ENCODE results near the gene STAT6.

DNA sequence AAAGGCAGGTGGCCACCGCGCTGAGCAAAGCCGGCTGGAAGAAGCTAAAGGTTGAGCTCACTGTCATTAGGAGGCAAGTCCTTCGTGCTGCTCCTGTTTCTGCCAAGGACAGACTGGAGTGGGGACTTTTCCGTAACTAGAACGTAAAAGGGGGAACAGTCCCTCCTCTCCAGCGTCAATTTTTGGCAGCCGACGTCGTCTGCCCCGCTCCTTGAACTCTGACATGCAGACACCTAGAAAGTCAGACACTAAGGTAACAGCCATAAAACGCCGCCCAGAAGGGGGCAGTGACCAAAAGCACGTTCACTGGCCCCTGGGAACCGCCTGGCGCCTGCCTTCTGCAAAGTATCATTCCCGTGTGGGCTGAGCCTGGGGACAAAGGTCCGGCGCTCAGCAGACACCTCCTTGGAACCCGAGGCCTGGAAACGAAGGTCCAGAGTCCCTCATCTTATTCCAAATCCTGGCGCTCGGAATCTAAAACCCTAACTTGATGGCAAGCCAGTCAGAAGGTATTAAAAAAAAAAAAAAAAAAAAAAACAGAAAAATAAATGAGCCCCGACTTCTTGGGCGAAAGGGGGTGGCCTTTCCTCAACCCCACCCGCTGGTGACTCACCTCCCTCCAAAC is 16.1 kb upstream of the STAT6 start:
- TF ChIP-seq POLR2A (IDR thresholded peaks at IDR 0.05; ENCODE audit: low read length) (no peak; the same call in 1 of the 2 replicates), CEBPB (IDR thresholded peaks at IDR 0.05) (no peak), HDAC2 (IDR thresholded peaks at IDR 0.05) (no peak), MAZ (IDR thresholded peaks at IDR 0.05; ENCODE audit: borderline replicate concordance, low read depth, low read length) (no peak), RAD21 (conservative IDR thresholded peaks at IDR 0.05 in 1 of 2, IDR thresholded peaks at IDR 0.05 in 1 of 2) (peak; percentile 44 to 52), MYC (IDR thresholded peaks at IDR 0.05; ENCODE audit: borderline replicate concordance, low read length) (no peak), FOSL2 (IDR thresholded peaks at IDR 0.05) (0 out of 2 replicates have a peak, but pooled peaks have one; percentile 28), FOSL2 (CRISPR knock-in tag; IDR thresholded peaks at IDR 0.05) (no peak), GATA3 (IDR thresholded peaks at IDR 0.05; ENCODE audit: borderline replicate concordance) (no peak), POLR2AphosphoS2 (conservative IDR thresholded peaks at IDR 0.05; ENCODE audit: low read length) (no peak), FOXS1 (CRISPR knock-in tag; IDR thresholded peaks at IDR 0.05) (no peak)
- TF ChIP-seq, protein P1, sequence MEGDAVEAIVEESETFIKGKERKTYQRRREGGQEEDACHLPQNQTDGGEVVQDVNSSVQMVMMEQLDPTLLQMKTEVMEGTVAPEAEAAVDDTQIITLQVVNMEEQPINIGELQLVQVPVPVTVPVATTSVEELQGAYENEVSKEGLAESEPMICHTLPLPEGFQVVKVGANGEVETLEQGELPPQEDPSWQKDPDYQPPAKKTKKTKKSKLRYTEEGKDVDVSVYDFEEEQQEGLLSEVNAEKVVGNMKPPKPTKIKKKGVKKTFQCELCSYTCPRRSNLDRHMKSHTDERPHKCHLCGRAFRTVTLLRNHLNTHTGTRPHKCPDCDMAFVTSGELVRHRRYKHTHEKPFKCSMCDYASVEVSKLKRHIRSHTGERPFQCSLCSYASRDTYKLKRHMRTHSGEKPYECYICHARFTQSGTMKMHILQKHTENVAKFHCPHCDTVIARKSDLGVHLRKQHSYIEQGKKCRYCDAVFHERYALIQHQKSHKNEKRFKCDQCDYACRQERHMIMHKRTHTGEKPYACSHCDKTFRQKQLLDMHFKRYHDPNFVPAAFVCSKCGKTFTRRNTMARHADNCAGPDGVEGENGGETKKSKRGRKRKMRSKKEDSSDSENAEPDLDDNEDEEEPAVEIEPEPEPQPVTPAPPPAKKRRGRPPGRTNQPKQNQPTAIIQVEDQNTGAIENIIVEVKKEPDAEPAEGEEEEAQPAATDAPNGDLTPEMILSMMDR (IDR thresholded peaks at IDR 0.05) = peak; percentile 36; the same call in 2 of the 3 replicates
- TF ChIP-seq, protein P2, sequence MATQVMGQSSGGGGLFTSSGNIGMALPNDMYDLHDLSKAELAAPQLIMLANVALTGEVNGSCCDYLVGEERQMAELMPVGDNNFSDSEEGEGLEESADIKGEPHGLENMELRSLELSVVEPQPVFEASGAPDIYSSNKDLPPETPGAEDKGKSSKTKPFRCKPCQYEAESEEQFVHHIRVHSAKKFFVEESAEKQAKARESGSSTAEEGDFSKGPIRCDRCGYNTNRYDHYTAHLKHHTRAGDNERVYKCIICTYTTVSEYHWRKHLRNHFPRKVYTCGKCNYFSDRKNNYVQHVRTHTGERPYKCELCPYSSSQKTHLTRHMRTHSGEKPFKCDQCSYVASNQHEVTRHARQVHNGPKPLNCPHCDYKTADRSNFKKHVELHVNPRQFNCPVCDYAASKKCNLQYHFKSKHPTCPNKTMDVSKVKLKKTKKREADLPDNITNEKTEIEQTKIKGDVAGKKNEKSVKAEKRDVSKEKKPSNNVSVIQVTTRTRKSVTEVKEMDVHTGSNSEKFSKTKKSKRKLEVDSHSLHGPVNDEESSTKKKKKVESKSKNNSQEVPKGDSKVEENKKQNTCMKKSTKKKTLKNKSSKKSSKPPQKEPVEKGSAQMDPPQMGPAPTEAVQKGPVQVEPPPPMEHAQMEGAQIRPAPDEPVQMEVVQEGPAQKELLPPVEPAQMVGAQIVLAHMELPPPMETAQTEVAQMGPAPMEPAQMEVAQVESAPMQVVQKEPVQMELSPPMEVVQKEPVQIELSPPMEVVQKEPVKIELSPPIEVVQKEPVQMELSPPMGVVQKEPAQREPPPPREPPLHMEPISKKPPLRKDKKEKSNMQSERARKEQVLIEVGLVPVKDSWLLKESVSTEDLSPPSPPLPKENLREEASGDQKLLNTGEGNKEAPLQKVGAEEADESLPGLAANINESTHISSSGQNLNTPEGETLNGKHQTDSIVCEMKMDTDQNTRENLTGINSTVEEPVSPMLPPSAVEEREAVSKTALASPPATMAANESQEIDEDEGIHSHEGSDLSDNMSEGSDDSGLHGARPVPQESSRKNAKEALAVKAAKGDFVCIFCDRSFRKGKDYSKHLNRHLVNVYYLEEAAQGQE (IDR thresholded peaks at IDR 0.05) = no peak
- TF ChIP-seq, protein P3, sequence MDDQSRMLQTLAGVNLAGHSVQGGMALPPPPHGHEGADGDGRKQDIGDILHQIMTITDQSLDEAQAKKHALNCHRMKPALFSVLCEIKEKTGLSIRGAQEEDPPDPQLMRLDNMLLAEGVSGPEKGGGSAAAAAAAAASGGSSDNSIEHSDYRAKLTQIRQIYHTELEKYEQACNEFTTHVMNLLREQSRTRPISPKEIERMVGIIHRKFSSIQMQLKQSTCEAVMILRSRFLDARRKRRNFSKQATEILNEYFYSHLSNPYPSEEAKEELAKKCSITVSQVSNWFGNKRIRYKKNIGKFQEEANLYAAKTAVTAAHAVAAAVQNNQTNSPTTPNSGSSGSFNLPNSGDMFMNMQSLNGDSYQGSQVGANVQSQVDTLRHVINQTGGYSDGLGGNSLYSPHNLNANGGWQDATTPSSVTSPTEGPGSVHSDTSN (IDR thresholded peaks at IDR 0.05) = no peak

All from A549 (cell line).